ENCODE data around the gene SBF2. TPM values are rescaled to one million over a fixed set of nuclear protein-coding genes. Genes with fewer than 3 reads are reported as not detected.

Gene SBF2
- total RNA-seq, 1 experiment from 2014 or later, result 30.2 TPM

DNA sequence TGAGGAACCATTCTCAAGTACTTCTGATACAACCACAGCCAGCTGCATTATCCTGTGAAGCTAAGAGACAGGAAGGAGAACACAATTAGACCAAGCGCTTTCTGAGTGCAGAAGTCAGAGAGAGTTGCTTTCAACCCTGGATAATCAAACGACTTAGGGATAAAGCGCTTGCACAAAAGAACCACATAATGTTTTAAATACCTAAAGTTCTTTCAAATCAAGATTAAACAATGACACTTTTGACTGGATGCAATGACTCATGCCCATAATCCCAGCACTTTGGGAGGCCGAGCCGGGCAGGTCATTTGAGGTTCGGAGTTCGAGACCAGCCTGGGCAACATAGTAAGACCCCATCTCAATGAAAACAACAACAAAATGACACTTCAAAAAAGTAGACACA lies 485.1 kb downstream of the SBF2 start:
- H3K4me2 ChIP-seq (ENCODE audit: insufficient read depth, insufficient read length, low read length), result no peak overlapping the region

More for the DNA sequence above, 485.1 kb downstream of the SBF2 start:
- H2BK15ac ChIP-seq (ENCODE audit: low read depth, low read length), result no peak overlapping the region
- H3K27ac Mint-ChIP-seq, result no peak overlapping the region
- H3K9me3 Mint-ChIP-seq, result no peaks in the 10 kb centered on the region; a peak in 1 of 5 replicates
- no peak for TF ChIP-seq CTCF (conservative IDR thresholded peaks at IDR 0.05)
- H3K4me1 ChIP-seq (ENCODE audit: insufficient read depth, low read length), result no peaks in the 10 kb centered on the region
- H2BK20ac ChIP-seq (ENCODE audit: low read depth, low read length, poor library complexity, severe bottlenecking), result no peak overlapping the region
- no peaks in the 10 kb centered on the region for H3K79me1 ChIP-seq (ENCODE audit: insufficient read depth, low read depth, low read length, poor library complexity, severe bottlenecking)
- H3K27me3 Mint-ChIP-seq (ENCODE audit: low read depth), result no peaks in the 10 kb centered on the region
- H3K18ac ChIP-seq (ENCODE audit: insufficient read length, low read depth, low read length), result no peak overlapping the region
- no peak for DNase-seq
- H2AFZ ChIP-seq (ENCODE audit: low read length), result no peak overlapping the region
- H3T11ph ChIP-seq (ENCODE audit: low read length), result no peak overlapping the region
- H4K91ac ChIP-seq (ENCODE audit: insufficient read length, low read depth, low read length), result no peak overlapping the region
- no peak overlapping the region for H2BK5ac ChIP-seq (ENCODE audit: insufficient read length, low read length)
- no peak overlapping the region for H3K4ac ChIP-seq (ENCODE audit: low read depth, low read length)
- H4K5ac ChIP-seq (ENCODE audit: insufficient read length, low read depth, low read length), result no peak overlapping the region
- no peak overlapping the region for H3K23ac ChIP-seq (ENCODE audit: insufficient read length, low read depth, low read length)
- no peak overlapping the region for H3K14ac ChIP-seq (ENCODE audit: insufficient read depth, low read length)
- peaks cover 16 to 35% (median 25%) of the 10 kb centered on the region in 3 experiments for H3K36me3 Mint-ChIP-seq (ENCODE audit: insufficient read depth in 1 of 3, low read depth in 3 of 3)
- H3K56ac ChIP-seq (ENCODE audit: insufficient read length, low read depth, low read length), result no peak overlapping the region
- H3K27me3 ChIP-seq (ENCODE audit: insufficient read depth, low read length), result no peaks in the 10 kb centered on the region
- no CpG with 5 or more reads among the region's 7 CpGs for WGBS (ENCODE audit: extremely low coverage, insufficient read length, low lambda C conversion rate)
- no peak overlapping the region for H3K9ac ChIP-seq (ENCODE audit: extremely low read depth, insufficient read length, low read length)
- no peaks in the 10 kb centered on the region for H3K23me2 ChIP-seq (ENCODE audit: insufficient read length, low read depth, low read length, poor library complexity, severe bottlenecking)
- peaks cover 4 to 7% of the 10 kb centered on the region in 2 experiments for H3K4me1 Mint-ChIP-seq
- H3K27ac ChIP-seq (ENCODE audit: insufficient read length, low read depth, low read length), result no peak overlapping the region
- H3K9me3 ChIP-seq (ENCODE audit: control insufficient read depth, low read depth, low read length), result no peaks in the 10 kb centered on the region
- no peaks in the 10 kb centered on the region for H4K20me1 ChIP-seq (ENCODE audit: control insufficient read depth, insufficient read depth, insufficient read length)
- H3K4me3 Mint-ChIP-seq, result no peak overlapping the region
- H4K8ac ChIP-seq (replicated peaks; ENCODE audit: insufficient read length, low read depth, low read length), result no peak overlapping the region
- H2BK120ac ChIP-seq (ENCODE audit: low read depth, low read length, poor library complexity, severe bottlenecking), result no peak overlapping the region
- H3K79me2 ChIP-seq (ENCODE audit: insufficient read depth, low read length), result no peaks in the 10 kb centered on the region
- H2BK12ac ChIP-seq (ENCODE audit: insufficient read length, low read depth, low read length), result no peak overlapping the region
- no peak overlapping the region for H2AK5ac ChIP-seq (ENCODE audit: insufficient read length, low read length)

Measured in H9 (cell line).